ENCODE results near the gene ZBTB20.

GRCh38 chr3:114650808-114651207 lies 496.3 kb downstream of the ZBTB20 start:
- TF ChIP-seq CTCF (IDR thresholded peaks at IDR 0.05; ENCODE audit: insufficient read depth, low read length, poor library complexity, severe bottlenecking) (no peak), EZH2phosphoT487 (conservative IDR thresholded peaks at IDR 0.05; ENCODE audit: low read length) (no peak)

Data from SU-DHL-6 (cell line).